HG03039 (cell line): Measurements from ENCODE around the gene KIF19.
"Not testable (repeated sequence)": the region's sequence is repeated elsewhere in the genome, so short reads cannot be mapped to it uniquely, and the experiment has no call there.

Source experiments
- ATAC-seq: cut with Tn5 transposase; IDR thresholded peaks from one replicate; pipeline ENCODE4 v1.9.1; 2021; ENCODE audit warnings: mild to moderate bottlenecking, moderate library complexity; ENCODE audit not compliant: unreplicated experiment

Gene KIF19, protein sequence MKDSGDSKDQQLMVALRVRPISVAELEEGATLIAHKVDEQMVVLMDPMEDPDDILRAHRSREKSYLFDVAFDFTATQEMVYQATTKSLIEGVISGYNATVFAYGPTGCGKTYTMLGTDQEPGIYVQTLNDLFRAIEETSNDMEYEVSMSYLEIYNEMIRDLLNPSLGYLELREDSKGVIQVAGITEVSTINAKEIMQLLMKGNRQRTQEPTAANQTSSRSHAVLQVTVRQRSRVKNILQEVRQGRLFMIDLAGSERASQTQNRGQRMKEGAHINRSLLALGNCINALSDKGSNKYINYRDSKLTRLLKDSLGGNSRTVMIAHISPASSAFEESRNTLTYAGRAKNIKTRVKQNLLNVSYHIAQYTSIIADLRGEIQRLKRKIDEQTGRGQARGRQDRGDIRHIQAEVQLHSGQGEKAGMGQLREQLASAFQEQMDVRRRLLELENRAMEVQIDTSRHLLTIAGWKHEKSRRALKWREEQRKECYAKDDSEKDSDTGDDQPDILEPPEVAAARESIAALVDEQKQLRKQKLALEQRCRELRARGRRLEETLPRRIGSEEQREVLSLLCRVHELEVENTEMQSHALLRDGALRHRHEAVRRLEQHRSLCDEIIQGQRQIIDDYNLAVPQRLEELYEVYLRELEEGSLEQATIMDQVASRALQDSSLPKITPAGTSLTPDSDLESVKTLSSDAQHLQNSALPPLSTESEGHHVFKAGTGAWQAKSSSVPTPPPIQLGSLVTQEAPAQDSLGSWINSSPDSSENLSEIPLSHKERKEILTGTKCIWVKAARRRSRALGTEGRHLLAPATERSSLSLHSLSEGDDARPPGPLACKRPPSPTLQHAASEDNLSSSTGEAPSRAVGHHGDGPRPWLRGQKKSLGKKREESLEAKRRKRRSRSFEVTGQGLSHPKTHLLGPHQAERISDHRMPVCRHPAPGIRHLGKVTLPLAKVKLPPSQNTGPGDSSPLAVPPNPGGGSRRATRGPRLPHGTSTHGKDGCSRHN

DNA sequence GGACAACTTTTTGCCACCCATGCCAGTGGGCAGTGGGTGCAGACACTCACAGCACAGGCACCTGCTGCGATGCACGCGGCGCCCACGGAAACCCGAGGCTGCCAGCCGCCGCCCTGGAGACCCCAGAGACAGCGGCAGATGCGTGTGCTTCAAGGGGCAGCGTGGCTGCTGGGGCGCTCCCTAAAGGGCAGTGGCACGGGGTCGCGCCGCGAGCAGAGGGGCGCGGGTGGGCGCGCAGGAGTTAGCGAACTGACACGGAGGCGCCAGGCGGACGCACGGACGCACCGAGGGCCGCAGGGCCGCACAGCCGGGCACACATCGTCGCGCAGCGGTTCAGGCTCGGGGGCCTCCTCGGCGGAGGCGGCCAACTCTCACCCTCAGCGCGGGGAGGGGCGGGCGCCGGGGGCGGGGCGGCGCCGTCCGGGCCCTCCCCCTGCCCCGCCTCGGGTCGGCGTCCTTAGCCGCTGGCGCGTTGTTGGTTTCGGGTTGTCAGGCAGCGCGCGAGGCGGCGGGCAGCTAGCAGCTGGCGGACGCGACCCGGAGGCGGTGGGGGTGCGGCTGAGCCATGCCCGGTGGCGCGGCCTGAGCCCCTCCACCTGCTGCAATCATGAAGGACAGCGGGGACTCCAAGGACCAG, at the start of gene KIF19:
TSS of gene KIF19 (plus strand) at position 484 of the 637 bp plus-strand sequence. CDS start at position 608, 124 bp downstream.
- no peak for ATAC-seq

DNA sequence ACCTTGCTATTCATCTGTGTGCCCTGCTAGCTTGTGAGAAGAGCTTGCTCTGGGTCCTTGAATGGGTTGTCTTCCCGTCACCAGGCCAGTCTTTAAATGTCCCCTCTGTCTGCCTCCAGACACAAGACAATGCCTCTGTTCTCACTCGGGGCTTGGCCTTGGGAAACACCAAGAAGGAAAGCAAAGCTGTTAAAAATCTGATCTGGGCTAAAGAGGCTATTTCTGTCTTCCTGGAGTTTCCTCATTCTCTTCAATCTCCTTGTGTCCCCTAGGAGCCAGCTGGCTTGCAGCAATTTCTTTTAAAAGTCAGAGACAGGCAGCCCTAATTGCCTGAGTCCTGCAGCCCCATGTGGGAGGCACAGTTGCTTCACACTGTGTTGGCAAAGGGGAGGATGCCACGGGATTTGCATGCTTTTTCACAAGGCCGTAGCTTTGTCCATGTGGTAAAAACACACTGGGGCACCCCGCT, 49.5 kb upstream of the KIF19 start:
- no peak for ATAC-seq

DNA sequence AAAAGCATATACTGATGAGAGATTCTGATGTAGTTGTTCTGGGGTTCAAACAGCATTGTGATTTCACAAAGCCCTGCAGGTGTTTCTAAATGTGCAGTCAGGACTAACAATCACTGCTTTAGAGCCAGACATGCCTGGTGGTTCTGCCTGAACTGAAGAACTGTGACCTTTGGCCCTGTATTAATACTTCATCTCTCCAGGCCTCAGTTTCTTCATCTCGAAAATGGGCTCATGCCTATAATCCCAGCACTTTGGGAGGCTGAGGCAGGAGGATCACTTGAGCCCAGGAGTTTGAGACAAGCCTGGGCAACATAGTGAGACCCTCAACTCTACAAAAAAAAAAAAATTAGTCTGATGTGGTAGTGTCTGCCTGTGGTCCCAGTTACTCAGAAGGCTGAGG, 48.1 kb upstream of the KIF19 start:
- no peak for ATAC-seq

DNA sequence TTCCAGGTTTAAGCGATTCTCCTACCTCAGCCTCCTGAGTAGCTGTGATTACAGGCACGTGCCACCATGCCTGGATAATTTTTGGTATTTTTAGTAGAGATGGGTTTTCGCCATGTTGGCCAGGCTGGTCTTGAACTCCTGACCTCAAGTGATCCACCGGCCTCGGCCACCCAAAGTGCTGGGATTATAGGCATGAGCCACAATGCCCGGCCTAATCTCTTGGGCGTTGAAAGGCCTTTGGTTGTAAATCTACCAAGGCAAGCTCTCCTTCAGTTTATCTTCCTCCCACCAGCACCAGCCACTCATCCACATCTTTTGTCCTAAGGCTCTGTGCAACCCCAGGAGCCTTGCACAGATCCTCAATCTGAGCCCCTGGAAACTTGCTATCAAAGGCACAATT, 46.4 kb upstream of the KIF19 start:
- not testable (repeated sequence) for ATAC-seq

DNA sequence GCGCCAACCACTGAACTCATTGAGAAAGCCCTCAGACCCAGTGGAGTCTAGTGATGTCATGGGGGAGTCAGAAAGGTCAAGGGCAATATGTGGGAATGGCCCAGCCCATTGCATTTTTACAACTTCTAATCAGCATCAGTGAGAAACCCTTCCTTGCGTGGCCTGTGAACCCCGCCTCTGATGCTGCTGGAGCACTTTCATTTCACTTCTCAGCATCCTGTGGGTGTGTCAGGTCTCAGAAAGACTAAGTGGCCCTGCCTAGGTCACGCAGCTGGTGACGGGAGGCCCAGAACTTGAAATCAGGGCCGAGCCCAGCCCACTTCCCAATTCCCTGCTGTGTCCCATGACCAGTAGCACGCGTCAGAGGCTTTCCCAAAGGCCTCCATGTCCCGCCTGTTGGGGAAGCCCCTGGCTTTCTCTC, 45.9 kb upstream of the KIF19 start:
- ATAC-seq = no peak

DNA sequence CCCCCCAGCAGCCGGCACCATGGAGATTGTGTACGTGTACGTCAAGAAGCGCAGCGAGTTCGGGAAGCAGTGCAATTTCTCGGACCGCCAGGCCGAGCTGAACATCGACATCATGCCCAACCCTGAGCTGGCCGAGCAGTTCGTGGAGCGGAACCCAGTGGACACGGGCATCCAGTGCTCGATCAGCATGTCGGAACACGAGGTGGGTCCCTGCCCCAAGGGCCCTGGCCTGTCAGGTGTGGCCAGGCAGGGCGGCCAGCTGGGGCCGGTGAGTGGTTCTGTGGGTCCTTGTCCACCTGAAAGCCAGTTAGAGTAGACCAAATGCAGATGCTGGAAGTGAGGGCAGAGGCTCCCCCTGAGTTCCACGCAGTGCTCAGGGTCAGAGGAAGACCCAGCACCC, 44.2 kb upstream of the KIF19 start:
- no peak for ATAC-seq

DNA sequence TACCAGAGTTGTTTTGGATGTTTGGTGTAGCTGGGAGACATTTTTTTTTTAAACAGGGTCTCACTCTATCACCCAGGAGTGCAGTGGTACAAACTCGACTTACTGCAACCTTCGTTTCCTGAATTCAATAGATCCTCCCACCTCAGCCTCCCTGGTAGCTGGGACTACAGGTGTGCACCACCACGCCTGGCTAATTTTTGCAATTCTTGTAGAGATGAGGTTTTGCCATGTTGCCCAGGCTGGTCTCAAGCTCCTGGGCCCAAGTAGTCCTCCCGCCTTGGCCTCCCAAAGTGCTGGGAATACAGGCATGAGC, 43.8 kb upstream of the KIF19 start:
- not testable (repeated sequence) for ATAC-seq

DNA sequence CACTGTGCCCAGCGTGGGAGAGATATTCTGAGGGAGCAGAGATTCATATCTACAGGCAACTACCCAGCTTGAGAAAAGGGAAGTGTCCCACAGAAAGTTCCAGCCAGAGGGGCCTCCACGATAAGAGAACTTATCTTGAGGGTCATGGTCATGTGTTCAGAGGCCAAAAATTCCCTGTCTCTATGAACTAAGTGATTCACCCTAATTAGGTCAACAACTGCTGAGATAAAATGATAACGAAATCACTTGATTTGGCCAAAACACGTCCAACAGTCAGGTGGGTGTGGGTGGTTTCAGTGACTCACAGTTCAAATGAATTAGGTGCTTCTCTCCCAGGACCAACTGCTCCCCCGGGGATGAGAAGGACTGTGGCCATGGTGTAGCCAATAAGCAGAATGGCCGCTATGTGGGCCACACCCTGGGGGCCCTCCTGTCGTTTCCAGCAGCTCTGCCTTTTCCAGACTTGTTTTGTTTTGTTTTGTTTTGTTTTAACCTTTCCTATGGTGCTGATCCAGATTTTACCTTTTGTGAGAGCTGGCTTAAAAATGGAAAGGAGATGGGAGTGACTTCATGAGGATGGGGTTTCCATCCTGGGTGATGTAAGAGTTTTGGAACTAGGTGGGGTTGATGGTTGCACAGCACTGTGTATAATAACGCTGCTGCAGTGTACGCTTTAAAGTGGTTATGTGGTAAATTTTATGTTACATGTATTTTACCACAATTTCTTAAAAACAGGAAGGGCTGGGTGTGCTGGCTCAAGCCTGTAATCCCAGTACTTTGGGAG, 43.2 kb upstream of the KIF19 start:
- no peak for ATAC-seq

DNA sequence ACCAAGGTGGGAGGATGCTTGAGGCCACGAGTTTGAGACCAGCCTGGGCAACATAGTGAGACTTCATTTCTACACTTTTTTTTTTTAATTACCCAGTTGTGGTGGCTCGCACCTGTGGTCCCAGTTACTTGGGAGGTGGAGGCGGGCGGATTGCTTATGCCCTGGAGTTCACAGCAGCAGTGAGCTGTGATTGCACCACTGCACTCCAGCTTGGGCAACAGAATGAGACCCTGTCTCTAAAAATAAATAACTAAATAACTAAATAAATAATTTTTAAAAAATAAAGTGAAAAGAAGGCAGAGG, 42.7 kb upstream of the KIF19 start:
- no peak for ATAC-seq

DNA sequence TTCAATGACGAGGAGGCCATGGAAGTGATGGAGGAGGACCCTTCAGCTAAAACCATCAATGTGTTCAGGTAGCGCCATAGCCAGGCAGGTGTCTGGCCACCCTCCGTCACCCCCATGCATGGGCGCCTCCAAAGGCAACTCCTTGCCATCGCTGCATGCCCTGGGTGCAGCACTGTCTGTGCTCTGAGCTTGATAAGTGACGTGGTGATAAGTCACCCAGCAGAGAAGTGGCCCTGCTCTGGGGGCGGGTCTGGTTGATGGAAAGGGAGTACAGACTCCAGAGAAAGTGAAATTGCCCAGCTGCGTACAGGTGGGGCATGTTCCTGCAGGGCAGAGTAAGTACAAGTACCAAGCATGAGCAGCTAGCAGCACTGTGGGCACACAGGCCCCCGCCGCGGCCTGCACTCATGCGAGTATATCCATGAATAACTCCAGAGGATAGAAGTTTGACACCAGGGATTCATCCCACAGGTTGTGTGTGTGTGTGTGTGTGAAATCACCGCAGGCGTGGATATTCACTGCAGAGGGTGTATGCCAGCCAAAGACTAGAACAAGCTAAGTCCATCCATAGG, 38.9 kb upstream of the KIF19 start:
- ATAC-seq = no peak

DNA sequence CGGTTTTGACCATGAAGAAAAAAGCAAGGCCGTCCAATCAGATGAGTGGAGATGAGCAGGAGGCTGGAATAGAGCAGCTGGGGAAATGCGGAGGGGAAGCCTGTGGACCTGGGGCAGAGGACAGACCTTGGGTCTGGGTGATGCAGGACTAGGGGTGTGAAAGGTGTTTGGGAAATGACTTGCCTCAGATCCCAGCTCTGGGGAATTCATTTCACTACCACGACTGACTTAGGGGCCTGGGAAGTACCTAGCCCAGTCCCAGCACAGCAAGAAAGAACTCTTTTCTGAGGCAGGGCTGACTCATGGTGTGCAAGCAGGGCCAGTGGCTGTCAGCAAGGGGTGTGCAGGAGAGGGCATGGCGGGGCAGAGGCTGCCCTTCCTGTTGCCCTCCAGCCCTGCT, 37.2 kb upstream of the KIF19 start:
- peak; percentile 48 for ATAC-seq

DNA sequence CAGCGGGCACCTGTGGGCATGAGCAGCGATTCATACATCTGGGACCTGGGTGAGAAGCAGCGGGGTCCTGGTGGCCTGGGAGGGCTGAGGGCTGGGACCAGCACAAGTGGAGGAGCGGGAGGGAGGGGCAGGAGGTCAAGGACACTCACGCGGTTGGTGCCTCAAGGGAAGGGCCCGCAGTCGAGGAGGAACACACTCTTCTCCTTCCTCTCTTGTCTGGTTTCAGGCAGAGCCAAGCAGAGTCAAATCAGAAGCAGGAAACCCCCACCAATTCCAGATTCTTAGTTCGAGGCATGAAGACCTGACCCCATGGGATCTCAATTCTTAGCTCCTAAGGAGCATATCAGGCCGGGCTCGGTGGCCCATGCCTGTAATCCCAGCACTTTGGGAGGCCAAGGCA, 36.3 kb upstream of the KIF19 start:
- ATAC-seq = no peak

DNA sequence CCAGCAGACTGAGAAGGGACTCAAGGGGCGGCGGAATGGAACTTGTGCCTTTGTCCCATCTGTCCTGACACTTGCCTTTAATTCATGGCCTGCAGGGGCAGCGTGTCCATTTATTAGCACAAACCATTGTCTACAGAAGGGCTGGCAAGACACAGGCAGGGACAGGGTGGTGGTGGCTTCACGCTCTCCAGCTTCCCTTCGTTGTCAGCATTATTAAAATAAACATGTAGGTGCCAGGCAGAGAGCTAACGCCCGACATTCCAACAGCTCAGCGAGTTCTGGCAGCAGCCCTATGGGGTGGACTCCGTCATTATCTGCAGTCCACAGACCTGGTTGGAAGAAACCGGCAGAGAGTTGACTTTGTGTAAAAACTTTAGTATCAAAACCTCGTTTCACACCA, 35.7 kb upstream of the KIF19 start:
- no peak for ATAC-seq

DNA sequence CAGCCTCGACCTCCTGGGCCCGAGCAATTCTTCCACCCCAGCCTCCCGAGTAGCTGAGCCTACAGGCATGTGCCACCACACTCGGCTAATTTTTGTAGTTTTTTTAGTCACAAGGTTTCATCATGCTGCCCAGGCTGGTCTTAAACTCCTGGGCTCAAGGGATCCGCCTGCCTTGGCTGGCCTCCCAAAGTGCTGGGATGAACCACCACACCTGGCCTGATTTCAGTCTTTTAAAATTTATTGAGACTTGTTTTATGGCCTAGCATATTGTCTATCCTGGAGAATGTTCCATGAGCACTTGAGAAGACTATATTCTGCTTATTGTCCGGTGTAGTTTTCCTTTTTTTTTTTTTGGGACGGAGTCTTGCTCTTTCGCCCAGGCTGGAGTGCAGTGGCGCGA, 33.5 kb upstream of the KIF19 start:
- ATAC-seq = no peak

DNA sequence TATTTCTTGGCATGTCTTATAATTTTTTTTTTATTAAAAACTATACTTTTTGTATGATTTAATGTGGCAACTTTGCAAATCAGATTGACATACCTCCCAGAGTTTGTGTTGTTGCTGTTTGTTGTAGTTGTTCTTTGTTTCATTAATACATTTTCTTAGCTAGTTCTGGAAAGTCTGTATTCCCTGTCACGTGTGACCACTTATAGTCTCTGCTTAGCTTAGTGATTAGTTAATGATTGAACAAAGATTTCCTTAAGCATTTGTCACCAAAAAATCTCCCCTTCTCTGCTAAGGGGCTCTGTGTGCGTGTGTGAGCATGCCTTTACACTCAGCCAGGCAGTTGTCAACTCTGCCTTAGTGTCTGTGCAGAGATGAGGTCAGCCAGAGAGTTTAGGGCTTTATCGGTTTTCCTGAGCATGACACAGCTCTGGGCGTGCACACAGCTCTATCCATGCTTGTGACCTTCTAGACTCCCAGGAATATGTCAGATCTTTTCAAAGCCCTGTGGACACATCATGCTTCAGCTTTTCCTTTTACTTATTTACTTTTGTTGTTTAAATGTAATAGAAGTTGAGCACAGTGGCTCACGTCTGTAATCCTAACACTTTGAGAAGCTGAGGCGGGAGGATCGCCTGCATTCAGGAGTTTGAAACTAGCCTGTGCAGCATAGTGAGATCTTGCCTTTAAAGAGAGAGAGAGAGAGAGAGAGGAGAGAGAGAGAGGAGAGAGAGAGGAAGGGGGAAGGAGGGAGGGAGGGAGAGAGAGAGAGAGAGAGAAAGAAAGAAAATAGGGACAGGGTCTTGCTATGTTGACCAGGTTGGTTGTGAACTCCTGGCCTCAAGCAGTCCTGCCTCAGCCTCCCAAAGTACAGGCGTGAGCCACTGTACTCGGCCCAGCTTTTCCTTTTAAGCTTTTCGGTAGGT, 30.1 kb upstream of the KIF19 start:
- no peak for ATAC-seq

DNA sequence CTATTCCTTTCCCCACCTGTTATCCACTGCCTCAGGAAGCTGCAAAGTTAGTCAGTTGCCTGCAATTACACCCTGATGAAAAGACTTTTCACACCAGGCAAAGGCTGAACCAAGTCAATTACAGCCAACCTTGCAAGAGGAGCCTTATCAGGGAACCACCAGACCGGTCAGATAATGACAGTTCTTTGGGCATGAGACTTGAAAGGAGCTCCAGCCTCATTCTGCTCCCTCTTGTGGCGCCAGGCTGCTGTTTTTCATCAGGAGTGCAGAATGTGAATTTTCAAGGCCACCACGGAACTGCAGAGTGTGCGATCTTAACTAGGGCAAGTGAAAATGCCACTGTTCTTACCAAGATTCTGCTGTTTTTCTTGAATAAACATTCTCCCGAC, 29.5 kb upstream of the KIF19 start:
- ATAC-seq = no peak

DNA sequence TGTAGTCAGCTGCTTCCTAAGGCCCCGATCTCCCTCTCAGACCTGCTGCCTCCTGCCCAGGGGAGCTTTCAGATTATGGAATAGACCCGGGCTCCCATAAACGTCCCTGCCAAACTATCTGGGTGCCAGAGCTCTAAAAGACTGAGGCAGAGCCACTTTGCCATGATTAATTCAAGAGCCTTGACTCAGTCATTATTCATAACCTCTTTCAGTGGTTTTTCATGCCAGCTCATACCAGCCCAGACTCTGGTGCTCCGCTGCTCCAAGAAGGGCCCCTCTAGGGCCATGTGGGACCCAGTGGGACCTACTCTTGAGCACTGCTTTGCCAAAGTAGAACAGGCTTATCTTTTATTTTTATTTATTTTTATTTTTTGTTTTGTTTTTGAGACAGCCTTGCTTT, 28.1 kb upstream of the KIF19 start:
- ATAC-seq = no peak

DNA sequence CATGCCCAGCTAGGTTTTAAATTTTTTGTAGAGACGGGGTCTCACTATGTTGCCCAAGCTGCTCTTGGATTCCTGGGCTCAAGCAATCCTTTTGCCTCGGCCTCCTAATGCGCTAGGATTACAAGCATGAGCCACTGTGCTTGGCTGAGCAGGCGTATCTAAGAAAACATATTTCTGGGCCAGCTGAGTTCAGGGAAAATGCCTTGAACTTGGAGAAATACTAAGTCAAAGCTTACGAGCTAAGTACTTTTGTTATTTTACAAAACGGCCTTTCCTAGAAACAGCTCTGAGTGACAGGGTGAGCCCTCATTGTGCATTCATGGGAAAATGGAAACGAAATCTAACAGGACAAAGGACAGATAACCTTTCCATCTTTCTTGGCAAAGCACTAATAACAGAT, 27.2 kb upstream of the KIF19 start:
- no peak for ATAC-seq

DNA sequence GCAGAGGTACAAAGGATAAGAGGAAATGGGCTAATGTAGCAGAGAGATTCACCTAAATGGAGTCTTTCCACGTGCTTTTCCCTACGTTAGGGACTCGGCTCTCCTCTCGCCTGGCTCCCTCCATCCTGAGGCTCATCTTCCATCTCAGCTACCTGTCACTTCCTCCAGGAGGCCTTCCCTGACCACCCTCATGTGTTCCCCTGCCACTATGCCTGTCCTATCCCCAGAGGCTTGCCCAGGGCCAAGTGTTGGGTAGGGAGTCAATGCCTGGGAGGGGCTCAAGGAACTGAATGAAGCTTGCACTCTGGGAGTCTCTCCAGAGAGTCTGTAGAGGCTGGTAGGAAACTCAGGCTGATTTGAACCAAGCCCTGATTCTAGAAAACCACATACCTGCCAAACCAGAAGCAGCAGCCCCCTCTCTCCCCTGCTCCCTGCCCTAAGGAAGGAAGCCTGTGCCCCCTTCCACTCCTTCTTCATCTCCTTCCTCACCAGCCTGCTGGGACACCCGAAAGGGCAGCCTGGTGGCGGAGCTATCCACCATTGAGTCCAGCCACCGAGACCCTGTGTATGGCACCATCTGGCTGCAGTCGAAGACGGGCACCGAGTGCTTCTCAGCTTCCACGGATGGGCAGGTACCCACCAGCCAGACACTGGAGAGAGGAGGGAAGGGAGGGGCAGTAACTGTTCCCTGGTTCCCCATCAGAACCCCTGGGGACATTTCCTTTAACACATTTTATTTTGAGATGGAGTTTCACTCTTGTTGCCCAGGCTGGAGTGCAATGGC, 26.6 kb upstream of the KIF19 start:
- ATAC-seq = no peak
